HuH-7.5 (cell line): ENCODE measurements around the gene EIF5B.
"Not testable (repeated sequence)": the region's sequence is repeated elsewhere in the genome, so short reads cannot be mapped to it uniquely, and the experiment has no call there.

Source experiments
- DNase-seq: peaks from one replicate; pipeline ENCODE4 v3.0.0; 2011; ENCODE audit warnings: low spot score

The EIF5B gene, protein sequence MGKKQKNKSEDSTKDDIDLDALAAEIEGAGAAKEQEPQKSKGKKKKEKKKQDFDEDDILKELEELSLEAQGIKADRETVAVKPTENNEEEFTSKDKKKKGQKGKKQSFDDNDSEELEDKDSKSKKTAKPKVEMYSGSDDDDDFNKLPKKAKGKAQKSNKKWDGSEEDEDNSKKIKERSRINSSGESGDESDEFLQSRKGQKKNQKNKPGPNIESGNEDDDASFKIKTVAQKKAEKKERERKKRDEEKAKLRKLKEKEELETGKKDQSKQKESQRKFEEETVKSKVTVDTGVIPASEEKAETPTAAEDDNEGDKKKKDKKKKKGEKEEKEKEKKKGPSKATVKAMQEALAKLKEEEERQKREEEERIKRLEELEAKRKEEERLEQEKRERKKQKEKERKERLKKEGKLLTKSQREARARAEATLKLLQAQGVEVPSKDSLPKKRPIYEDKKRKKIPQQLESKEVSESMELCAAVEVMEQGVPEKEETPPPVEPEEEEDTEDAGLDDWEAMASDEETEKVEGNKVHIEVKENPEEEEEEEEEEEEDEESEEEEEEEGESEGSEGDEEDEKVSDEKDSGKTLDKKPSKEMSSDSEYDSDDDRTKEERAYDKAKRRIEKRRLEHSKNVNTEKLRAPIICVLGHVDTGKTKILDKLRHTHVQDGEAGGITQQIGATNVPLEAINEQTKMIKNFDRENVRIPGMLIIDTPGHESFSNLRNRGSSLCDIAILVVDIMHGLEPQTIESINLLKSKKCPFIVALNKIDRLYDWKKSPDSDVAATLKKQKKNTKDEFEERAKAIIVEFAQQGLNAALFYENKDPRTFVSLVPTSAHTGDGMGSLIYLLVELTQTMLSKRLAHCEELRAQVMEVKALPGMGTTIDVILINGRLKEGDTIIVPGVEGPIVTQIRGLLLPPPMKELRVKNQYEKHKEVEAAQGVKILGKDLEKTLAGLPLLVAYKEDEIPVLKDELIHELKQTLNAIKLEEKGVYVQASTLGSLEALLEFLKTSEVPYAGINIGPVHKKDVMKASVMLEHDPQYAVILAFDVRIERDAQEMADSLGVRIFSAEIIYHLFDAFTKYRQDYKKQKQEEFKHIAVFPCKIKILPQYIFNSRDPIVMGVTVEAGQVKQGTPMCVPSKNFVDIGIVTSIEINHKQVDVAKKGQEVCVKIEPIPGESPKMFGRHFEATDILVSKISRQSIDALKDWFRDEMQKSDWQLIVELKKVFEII

DNA sequence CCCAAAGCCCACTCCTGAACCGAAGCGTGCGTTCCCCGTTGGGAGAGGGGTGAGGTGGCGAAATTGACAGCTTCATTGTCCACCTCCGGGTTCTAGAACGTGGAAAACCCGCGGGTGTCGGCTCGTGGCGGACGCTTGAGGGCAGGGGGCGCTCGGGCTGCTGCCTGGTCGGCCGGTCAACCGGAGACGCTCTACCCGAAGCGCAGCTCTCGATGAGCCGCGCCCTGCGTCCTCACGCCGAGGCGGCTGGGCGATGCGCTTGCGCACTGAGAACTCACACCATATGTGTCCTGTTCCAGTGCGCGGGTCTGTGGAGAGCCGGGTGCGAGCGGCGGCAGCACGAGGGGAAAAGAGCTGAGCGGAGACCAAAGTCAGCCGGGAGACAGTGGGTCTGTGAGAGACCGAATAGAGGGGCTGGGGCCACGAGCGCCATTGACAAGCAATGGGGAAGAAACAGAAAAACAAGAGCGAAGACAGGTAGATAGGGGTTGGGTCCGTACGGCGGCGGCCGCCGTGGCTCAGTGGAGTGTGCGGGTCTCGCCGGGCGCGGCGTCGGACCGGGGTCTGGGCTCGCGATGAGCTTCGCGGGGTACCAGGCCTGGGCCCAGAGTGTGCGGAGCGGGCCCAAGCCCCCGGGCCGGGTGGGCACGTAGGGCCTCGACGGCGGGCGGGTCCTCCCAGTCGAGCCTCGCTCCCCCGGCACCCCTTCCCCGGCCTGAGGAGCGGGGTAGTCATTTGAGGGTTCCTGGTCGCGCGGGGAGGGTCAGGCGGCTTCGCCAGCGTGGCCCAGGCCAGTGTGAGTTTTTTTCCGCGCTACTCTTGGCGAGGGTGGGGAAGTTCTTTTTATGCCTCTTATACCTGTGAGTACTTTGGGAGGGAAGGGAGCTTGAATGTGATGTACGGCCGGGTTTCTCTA, at the start of gene EIF5B:
TSS of gene EIF5B (plus strand) at position 277 of the 916 bp plus-strand sequence. CDS start at position 443, 166 bp downstream.
- DNase-seq: peak; percentile 92

DNA sequence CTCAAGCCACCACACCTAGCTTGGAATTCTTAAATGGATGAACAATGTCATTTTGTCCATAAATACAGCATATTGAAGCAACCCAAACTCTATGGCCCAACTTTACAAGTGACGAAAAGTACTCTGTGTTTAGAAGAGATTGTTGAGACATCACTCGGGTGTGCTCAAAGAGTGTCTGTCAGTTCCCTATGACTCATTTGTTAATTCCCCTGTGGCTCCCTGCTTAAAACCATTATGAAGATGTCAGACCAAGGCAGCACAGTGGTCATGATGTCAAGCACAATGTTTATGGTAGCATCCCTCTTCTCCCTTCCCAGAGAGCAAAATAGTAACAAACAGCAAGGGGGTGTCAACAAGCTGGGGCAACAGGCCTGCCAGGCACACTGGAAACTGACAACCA, 39.2 kb upstream of the EIF5B start:
- DNase-seq: no peak

DNA sequence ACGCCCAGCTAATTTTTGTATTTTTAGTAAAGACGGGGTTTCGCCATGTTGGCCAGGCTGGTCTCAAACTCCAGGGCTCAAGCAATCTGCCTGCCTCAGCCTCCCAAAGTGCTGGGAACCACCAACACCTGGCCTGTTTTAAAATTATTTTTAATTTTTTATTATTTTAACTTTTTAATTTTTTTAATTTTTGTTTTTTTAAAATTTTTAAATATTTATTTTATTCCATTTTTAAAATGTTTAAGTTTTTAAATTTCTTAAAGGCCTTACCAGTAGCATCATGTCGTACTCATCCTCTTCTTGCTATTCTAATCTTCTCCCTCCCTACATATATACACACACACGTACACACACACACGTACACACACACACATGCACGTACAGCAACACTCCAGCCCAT, 37.6 kb upstream of the EIF5B start:
- no peak for DNase-seq

DNA sequence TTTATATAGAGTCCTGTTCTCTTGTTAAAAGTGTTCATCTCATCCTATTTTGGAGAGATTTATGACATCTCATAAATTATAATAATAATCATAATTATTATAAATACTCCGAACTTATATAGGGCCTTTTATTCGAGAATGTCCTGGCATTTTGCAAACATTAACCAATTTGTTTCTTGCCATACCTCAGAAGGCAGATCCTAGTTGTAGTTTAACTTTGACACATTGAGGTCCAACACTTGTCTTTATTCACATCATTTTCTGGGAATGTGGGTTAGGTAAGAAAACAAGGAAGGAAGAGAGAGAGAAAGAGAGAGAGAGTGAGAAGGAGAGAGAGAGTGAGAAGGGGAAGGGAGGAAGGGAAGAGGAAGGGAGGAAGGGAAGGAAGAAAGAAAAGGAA, 36.1 kb upstream of the EIF5B start, which contains the start of gene LYG1:
TSS of gene LYG1 (minus strand) at position 101 of the 400 bp plus-strand sequence. CDS start 5,527 bp downstream, outside the sequence.
- DNase-seq: not testable (repeated sequence)

DNA sequence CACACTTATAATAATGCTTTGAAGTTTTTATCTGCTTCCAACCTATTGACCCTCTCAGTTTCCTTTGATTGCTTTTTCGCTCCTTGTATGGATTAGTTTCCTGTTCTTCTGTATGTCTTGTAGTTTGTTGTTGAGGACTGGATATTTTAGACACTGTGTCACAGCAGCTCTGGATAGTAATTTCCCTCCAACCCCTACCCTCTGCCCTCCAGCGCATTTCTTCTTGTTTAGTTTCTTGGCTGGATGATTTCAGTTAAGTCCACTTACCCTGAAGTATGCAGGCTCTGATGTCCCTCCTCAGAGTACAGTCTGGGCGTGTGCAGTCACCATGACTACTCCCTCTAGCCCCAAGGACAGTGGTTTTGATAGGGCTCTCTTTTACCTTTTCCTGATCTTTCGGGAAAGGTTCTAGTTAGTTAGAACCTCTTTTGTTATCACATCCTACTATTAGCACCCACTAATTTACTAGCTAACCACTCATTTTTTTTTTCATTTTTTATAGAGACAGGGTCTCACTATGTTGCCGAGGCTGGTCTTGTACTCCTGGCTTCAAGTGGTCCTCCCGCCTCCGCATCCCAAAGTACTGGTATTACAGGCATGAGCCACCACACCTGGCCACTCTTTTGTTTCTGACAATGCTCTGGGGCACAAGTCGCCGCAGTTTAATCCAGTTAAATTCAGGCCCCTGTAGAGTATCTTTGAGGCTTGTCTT, 19.9 kb upstream of the EIF5B start:
- DNase-seq: no peak

DNA sequence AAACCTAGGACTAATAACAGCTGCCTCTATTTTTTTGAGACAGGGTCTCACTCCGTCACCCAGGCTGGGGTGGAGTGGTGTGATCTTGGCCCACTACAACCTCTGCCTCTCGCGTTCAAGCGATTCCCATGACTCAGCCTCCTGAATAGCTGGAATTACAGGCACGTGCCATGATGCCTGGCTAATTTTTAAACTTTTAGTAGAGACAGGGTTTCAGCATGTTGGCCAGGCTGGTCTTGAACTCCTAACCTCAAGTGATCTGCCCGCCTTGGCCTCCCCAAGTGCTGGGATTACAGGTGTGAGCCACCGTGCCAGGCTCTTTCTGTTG, 19.4 kb upstream of the EIF5B start:
- not testable (repeated sequence) for DNase-seq

DNA sequence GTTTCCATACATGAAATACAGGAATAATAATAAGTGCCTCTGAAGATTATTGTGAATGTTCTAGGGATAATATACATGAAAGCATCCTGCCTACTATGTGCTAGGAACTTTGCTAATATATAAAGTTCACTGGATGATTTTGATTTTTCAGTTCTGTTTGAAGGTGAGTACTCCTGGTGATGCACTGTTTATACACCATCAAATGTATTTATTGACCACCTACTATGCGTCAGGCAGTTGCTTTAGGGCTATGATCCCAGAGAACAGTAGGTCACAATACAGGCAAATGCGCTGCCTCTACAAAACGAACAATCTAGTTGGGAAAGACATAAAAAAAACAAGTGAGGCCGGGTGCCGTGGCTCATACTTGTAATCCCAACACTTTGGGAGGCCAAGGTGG, 11.8 kb upstream of the EIF5B start:
- DNase-seq: no peak

DNA sequence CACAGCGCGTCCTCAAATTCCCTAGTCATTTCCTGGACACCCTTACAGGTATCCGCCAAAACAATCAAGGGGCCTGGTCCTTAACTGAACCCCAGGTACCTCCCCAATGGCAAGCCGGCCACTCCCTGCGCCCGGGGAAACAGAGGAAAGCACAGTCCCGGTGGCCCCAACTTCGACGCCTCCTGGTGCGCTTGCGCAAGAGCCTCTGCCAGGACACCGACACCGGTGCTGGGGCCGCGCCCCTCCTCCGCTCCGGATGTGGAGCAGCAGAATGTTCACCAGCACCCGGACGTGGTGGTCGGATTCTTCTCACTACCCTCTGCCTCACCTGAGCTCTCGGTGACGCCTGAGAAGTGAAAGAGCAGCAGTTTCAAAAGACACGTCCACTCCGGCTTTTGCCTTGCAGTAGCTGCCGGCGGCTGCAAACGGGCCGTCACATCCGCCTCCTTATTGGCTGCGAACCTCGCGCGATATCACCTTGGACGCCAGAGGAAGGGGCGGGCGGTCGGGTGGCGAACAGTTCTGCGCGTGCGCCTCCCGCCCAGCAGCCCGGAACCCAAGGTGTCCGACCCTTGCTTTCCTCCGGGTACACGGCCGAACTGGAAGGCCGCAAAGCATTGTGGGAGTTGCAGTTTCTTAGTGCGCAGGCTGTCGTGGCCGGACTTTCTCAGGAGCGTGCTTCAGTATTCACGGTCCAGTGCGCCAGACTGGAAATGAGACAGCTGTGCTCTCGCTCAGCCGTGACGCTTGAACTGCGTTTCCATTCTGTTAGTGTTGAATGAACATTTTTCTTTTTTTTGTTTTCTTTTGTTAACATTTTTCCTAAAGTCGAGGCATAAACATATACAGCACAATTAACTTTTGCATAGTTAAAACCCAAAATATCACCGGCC, 1.0 kb upstream of the EIF5B start, which contains the start of gene TXNDC9:
TSS of gene TXNDC9 (minus strand) at position 423 of the 893 bp plus-strand sequence. CDS start 3,123 bp downstream, outside the sequence.
- peak; percentile 92 for DNase-seq

DNA sequence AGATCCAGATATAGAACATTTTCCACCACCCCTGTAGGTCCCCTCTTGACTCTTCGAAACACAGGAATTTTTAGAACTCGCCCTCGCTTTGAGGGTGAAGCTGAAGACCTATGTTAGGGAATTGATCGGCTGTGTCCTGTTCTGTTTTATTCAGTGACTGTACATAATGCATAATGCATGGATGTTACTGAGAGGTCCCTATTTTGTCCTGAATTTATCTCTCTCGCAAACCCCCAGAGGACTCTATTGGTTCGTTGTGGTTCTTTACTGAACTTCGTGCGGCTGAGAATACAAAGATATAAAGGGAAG, 431 bp upstream of the EIF5B start:
- no peak for DNase-seq

DNA sequence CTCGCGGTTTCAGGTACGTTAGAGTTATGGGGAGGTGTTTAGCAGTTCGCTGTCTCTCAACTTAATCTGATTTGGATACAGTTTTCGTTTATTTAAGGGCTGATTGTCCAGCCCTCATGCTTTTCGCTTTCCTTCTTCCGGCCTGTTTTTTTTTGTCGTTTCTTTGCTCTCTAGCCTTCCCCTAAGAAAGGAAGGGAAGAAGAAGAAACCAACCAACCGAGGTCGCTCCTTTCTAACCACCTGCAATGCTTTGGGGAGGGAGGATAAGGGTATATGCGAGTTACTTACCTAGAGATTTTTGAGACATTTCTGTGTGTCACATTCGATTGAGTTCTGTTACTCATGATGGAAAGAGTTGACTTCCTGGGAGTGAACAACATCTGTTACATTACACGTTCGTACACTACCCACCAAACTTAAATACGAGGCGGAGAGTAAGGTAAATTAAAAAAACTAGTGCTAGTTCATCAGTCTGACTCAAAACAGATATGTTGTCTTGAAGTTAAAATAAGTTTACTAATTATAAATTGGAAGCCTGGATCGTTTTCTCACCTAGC, 918 bp downstream of the EIF5B start:
- no peak for DNase-seq

DNA sequence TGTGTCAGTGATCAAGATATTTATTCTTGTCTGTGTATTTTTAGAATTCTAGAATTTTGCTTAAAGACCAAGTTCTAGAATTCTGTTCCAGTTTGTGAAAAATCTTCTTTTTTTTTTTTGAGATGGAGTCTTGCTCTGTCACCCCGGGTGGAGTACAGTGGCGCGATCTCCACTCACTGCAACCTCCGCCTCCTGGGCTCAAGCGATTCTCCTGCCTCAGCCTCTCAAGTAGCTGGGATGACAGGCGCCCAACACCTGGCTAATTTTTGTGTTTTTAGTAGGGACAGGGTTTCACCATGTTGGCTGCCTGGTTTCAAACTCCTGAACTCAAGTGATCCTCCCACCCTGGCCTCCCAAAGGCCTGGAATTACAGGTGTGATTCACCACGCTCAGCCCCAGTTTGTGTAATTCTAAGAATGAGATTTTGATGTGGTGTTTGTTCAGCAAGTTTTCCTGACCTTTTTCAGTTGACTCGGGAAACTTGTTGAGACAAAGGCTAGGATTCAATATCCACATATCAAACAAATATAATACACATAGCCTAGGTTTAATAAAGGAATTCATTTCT, 3.6 kb downstream of the EIF5B start:
- DNase-seq: no peak

DNA sequence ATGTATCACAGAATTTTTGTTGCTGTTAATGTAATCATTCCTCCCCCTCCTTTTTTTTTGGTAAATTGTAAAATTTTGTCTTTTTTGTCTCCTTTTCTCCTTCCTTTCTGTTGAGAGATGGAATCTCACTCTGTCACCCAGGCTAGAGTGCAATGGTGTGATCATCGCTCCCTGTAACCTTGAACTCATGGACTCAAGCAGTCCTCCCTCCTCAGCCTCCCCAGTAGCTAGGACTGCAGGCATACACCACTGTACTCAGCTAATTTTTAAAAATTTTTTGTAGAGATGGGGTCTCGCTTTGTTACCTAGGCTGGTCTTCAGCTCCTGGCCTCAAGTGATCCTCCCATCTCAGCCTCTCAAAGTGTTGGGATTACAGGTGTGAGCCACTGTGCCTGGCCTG, 5.3 kb downstream of the EIF5B start:
- DNase-seq: no peak

DNA sequence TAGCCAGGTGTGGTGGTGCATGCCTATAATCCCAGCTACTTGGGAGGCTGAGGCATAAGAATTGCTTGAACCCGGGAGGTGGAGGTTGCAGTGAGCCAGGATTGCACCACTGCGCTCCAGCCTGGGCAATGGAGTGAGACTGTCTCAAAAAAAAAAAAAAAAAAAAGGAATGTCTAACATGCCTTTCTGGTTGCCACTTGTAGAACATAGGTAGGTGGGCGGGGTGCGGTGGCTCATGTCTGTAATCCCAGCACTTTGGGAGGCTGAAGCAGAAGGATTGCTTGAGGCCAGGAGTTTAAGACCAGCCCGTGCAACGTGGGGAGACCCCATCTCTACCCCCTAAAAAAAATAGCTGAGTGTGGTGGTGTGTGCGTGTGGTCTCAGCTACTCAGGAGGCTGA, 8.3 kb downstream of the EIF5B start:
- DNase-seq: not testable (repeated sequence)

DNA sequence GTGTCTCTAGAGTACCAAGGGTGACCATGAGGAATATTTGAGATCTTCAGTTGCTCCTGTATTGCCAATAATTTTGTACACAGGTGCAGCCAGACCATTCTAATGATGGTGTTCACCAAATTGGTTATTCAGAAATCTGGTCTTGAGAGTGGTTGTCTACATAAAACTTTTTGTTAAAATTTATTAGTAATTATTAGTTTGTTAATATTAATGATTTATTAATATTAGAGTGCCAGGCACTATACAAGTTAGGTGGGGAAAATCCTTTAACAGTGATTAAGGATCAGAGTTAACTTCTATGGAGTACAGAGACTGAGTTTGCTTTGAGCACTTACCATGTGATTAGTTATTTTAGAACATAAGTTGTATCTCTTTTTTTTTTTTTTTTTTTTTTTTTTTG, 9.0 kb downstream of the EIF5B start:
- no peak for DNase-seq

DNA sequence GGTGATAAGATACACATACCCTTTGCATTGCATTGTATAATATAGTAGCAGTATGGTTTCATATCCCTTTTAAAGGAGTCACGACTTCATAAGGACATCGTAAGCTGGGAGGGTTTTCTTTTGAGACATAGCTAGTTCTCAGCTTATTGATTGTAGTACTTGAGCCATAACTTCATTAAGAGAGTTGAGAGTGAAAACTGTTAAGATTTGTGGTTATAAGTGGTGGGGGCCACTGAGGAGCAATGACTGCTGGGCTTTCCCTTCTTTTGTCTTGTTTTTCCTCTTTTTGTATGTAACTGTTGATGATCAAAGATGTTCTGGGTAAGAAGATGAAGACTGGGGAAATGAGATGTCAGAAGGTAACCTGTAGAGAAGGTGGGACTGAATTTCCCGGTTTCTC, 11.0 kb downstream of the EIF5B start:
- DNase-seq: no peak

DNA sequence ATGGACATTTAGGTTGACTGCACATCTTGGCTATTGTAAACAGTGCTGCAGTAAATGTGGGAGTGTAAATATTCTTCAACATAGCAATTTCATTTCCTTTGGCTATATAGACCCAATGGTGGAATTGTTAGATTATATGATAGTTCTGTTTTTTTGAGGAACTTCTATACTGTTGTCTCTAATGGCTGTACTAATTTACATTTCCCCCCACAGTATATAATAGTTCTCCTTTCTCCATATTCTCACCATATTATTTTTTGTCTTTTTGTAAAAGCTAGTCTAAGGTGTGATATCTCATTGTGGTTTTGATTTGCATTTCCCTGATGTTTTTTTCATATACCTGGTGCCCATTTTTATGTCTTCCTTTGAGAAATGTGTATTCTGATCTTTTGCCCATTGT, 13.0 kb downstream of the EIF5B start:
- no peak for DNase-seq

DNA sequence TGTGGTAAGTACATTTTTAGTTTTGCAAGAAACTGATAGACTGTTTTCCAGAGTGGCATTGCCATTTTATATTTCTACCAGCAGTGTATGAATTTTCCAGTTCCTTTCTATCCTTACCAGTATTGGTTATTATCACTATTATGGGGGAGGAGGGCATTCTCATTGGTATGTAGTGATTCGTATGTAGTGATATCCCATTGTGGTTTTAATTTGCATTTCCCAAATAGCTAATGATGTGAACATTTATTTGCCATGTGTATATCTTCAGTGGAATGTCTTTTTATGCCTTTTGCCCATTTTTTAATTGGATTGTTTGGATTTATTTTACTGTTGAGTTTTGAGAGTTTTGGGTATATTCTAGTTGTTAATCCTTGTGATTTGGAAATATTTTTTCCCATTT, 16.9 kb downstream of the EIF5B start:
- no peak for DNase-seq

DNA sequence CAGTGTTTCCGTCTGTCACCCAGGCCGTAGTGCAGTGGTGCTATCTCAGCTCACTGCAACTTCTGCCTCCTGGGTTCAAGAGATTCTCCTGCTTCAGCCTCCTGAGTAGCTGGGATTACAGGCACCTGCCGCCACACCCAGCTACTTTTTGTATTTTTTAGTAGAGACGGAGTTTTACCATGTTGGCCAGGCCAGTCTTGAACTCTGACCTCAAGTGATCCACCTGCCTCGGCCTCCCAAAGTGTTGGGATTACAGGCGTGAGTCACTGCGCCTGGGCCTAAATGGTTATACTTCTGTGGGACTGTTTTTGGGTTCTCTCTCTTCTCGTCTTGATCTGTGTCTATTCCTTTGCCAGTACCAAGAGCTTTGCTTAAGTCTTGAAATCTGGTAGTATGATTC, 17.6 kb downstream of the EIF5B start:
- not testable (repeated sequence) for DNase-seq

DNA sequence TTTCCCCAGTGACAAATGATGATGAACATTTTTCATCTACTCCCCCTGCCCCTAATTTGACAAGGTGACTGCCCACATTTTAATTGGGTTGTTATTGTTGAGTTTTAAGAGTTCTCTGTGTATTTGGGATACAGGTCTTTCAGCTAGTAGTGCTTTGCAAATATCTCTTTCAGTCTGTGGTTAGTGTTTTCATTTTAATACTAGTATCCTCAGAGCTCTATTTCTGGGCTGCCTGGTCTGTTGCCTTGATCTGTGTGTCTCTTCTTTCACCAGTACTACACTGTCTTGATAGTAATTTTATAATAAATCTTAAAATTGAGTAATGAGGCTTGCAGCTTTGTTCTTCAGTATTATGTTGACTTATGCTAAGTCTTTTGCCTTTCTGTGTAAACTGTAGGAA, 19.7 kb downstream of the EIF5B start:
- DNase-seq: no peak
